Left renal pelvis (tissue), 4 donors: ENCODE results near the gene ADGRF3. TPM values are rescaled to one million over a fixed set of nuclear protein-coding genes. Genes with fewer than 3 reads are reported as not detected.
"Not testable (repeated sequence)": the region's sequence is repeated elsewhere in the genome, so short reads cannot be mapped to it uniquely, and the experiment has no call there.

Source experiments
- DNase-seq, 4 donors: peaks; one replicate each; pipeline ENCODE4 v3.0.0-alpha.2; 2013; ENCODE audit warnings: low read depth in 4 of 4, low spot score in 3 of 4
- polyA plus RNA-seq, 4 donors: library from polyadenylated mRNA; unstranded; fragments of 120-200 nt; gene quantifications; one replicate each; pipeline ENCODE4 v1.2.1, GENCODE V29; 2013; ENCODE audit not compliant: insufficient read length in 4 of 4

Gene ADGRF3
- polyA plus RNA-seq, 4 donors, result 0.61 to 2.9 (median 2.3) TPM

- not testable (repeated sequence) for DNase-seq
Measured at GRCh38 chr2:26354469-26354868, 7.9 kb upstream of the ADGRF3 start.

DNA sequence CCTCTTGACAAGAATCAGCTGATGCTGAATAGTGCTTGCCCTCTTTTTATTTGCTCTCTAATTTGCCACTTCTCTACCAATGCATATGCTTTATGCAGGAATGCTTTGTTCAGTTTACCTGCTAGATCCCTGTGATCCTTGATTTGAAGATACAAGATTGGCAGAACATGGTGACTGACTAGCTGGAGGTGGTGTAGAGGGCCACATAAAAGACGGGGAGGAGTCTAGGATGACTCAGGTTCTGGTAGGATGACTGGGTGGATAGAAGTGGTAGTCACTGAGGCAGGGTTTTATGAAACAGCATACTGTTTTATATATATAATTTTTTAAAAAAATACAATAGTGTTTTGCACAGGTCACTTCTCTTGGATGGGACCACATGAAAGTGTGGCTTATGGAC, 6.3 kb upstream of the ADGRF3 start:
- DNase-seq, result no peak

DNA sequence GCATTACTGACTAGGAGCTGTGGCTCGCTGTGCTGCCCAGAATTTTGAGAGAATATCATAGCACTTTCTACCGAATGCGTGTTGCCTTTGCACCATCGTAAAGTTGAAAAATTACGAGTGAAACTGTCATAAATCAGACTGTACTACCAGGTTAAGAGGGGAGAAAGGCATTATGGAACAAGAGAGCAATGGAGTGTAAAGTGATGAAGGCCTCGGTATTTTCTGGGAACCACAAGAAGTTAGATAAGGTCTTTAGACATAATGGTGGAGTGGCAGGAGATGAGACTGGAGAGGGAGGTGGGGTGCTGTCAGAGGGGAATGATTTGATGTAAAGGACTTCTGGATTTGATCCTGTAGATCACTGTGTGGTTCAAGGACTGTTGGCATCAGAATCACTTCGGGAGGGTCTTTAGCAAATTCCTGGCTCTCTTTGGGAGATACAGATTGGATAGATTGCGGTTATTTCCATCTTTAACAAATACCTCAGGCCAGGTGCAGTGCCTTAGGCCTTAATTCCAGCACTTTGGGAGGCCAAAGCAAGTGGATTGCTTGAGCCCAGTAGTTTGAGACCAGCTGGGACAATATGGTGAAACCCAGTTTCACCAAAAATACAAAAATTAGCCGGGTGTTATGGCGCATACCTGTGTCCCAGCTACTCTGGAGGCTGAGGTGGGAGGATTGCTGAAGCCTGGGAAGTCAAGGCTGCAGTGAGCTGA, 4.9 kb upstream of the ADGRF3 start:
- no peak for DNase-seq

DNA sequence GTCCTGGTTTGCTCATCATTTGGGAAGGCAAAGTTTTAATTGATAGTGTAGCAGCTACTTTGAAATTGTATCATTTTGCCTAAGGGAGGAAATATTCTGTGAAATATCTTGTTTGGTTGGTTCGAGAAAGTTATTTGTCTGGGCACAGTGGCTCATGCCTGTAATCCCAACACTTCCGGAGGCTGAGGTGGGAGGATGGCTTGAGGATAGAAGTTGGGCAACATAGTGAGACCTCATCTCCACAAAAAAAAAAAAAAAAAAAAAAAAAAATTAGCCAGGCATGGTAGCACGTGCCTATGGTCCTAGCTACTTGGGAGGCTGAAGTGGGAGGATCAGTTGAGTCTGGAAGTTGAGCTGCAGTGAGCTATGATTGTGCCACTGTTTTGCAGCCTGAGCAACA, 3.1 kb upstream of the ADGRF3 start:
- DNase-seq, result no peak

DNA sequence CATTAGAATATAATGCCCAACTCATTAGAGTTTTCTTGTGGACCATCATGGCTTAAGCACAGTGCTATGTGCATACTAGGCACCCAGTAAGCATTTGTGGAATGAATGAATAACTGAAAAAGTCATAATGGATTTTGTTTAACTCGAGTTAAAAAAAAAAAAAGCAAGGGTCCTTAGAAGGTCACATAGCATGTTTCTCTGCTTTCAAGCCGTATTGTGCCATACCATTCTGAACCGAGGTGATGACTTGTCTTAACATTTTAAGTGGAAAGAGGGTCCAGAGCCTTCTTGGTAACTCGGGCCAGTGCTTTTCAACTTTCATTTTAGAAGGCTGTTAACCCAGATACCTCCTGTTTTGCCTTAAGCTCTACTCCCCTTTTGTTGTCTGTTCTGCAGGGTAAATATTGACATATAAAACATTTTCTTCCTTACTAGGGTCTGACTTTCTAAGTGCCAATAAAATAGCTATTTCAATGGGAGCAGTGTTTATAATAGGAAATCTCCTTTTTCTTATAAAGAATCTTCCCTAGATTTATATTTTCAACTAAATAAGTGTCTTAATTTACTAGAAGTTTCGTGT, 787 bp upstream of the ADGRF3 start:
- DNase-seq, result no peak

- DNase-seq, result peak; percentile 99 to 100 (median 99)
Measured at GRCh38 chr2:26345545-26346453, 790 bp downstream of the ADGRF3 start, which contains the start of gene SELENOI. TSS of gene SELENOI (plus strand) at chr2:26346143. CDS start at chr2:26346233, 90 bp downstream.

DNA sequence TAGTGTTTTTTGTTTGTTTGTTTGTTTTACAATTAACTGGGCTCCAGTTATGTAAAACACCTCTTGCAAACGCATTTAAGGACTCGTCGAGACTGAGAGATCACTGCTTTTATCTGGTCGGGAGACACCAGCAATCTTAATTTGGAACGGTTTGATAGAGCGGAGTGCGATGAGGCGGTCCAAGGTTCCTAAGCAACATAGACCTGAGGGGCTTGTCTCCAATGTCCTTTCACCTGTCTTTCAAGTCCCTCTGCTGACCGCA, 1.4 kb downstream of the ADGRF3 start:
- DNase-seq, result peak in 1 of 4 donors; percentile 67

DNA sequence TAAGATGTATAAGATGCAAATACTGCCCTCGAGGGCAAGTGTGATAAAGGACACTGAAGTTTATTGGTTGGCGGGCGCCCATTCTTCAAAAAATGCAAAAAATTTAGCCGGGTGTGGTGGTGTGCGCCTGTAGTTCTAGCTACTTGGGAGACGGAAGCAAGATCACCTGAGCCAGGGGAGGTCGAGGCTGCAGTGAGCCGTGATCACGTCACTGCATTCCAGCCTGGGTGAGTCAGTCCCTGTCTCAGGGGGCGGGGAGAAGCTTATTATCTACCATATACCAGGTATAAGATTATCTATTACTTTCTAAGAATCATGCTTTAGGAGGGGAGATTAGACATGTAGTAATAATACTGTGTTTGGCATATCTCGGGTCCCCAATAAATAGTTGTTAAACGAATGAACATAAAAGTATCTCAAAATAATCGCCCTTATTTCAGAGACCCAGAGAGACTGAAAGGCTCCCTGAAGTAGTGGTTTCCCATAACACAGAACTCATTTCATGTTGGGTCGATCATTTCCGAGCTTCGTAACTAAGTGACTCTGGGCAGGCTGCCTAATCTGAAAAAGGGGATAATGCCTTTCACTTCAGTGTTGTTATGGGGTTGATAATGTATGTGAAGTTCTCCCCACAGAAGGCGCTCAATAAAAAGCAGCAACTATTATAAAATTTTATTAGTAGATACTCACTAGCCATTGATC, 1.9 kb downstream of the ADGRF3 start:
- DNase-seq, result peak in 1 of 4 donors; percentile 10

- no peak for DNase-seq
Measured at GRCh38 chr2:26340831-26341230, 5.8 kb downstream of the ADGRF3 start.

- no peak for DNase-seq
Measured at GRCh38 chr2:26337298-26337697, 9.3 kb downstream of the ADGRF3 start.

DNA sequence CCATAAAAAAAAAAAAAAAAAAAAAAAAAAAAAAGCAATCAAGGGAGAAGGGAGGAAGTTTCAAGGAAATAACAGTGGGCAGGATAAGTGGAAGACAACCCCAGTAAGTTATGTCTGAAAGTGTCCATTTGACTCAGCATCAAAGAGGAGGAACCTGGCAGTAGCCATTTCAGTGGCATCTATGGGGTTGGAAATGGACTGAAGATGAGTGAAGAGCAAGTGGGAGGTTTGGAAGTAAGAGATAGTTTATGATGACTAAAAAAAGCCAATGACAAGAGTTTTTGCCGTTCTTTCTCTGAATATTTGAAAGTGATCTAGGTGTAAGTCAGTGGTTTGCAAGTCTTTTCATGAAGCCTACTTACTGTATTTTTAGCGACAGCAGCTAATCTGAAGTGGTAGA, 9.9 kb downstream of the ADGRF3 start:
- no peak for DNase-seq

GRCh38 chr2:26335231-26335630, 11.4 kb downstream of the ADGRF3 start:
- no peak for DNase-seq

GRCh38 chr2:26333293-26333692, 13.3 kb downstream of the ADGRF3 start:
- no peak for DNase-seq

DNA sequence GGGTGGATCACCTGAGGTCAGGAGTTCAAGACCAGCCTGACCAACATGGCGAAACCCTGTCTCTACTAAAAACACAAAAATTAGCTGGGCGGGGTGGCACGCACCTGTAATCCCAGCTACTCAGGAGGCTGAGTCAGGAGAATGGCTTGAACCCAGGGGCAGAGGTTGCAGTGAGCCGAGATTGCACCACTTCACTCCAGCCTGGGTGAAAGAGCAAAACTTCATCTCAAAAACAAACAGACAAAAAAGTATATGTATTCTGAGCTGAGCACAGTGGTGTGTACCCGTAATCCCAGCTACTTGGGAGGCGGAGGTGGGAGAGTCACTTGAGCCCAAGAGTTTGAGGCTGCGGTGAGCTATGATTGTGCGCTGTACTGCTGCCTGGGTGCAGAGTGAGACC, 15.3 kb downstream of the ADGRF3 start:
- not testable (repeated sequence) for DNase-seq

DNA sequence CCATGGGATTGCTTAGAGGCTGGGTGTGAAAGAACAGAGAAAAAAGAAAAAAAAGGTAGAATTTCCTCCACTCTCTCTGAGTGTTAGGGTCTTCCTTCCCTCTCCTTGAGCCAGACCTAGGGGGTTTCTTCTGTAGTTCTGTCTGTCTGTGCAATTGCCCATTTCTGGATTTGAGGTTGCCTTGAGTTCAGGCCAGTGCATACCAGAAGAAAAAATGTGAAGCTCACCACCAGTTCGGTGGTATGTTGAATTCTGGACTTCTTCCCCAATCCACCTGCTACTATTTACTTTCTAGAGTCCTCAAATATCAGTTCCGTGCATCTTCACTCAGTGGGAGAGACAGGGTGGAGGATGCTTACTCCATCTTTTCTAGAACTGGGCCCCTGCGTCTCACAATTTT, 16.0 kb downstream of the ADGRF3 start:
- no peak for DNase-seq

GRCh38 chr2:26330114-26330549, 16.5 kb downstream of the ADGRF3 start:
- peak in 3 of 4 donors; percentile 39 to 65 (median 46) for DNase-seq

GRCh38 chr2:26329083-26329482, 17.5 kb downstream of the ADGRF3 start:
- DNase-seq, result not testable (repeated sequence)

DNA sequence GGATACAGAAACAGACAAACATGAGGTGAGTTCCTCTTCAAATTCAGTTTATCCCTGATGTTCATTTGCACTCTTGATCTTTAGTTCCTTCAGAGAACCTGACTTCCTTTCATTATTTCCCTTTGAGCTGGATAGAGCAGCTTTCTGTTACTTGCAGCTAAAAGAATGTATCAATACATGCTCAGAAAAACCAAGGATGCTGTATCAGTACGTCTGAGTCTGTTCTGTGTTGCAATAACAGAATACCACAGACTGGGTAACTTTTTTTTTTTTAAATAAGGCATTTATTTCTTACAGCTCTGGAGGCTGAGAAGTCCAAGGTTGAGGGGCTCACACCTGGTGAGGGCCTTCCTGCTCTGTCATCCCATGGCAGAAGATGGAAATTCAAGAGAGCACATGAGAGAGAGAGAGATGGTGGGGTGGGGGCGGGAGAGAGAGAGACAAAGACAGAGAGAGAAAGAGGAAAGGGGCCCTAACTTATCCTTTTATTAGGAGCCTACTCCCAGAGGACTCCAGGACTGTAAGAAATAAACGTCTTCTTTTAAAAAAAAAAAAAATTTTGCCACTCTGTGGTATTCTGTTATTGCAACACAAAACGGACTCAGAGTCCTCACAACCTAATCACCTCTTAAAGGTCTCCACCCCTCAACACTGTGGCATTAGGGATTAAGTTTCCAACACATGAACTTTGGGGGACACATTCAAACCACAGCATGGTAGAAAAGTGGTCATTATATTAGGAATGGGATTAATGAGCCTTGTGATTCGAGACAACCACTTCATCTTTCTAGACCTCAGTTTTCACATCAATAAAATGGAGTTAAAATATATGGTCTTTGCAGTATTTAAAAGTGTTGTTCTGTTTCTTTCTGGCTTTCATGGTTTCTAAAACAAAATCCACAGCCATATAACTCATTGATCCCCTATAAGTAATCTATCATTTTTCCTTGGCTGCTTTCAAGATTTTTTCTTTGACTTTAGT, 19.0 kb downstream of the ADGRF3 start:
- no peak for DNase-seq

DNA sequence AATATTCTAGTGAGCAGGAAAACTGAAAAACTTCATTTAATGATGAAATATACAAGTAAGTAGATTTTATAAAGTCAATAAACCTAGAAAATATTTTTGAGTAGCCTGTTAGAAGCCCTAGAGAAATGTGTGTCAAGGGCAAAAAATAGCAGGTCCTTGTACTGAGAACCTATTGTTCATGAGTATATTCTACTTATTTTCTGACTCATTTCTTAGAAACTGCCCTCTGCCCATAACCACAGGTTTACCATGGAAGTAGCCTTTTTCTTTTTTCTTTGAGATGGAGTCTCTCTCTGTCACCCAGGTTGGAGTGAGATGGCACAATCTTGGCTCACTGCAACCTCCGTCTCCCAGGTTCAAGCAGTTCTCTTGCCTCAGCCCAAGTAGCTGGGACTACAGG, 20.1 kb downstream of the ADGRF3 start:
- no peak for DNase-seq

GRCh38 chr2:26325851-26326250, 20.7 kb downstream of the ADGRF3 start:
- no peak for DNase-seq
